Astrocyte of the spinal cord (primary cell): ENCODE data around the gene MRPS10.

Source experiments
- DNase-seq: peaks from one replicate; pipeline ENCODE4 v3.0.0; 2011; ENCODE audit warnings: low read depth, low spot score
- H3K4me3 ChIP-seq: 2 replicates; pipeline ENCODE4 v1.5.1; 2011; ENCODE audit warnings: low read depth, mild to moderate bottlenecking, low read length, moderate library complexity
- in situ Hi-C: cut with HindIII; loops from 2 replicates; pipeline ENCODE4 v1.10.0; 2017; ENCODE audit warnings: low sequenced_read_pairs
- TF ChIP-seq, protein P1 (sequence below): IDR thresholded peaks from 2 replicates; pipeline ENCODE4 v1.5.1; 2012; ENCODE audit warnings: low read depth, mild to moderate bottlenecking, low read length, inconsistent platforms

MRPS10 gene

DNA sequence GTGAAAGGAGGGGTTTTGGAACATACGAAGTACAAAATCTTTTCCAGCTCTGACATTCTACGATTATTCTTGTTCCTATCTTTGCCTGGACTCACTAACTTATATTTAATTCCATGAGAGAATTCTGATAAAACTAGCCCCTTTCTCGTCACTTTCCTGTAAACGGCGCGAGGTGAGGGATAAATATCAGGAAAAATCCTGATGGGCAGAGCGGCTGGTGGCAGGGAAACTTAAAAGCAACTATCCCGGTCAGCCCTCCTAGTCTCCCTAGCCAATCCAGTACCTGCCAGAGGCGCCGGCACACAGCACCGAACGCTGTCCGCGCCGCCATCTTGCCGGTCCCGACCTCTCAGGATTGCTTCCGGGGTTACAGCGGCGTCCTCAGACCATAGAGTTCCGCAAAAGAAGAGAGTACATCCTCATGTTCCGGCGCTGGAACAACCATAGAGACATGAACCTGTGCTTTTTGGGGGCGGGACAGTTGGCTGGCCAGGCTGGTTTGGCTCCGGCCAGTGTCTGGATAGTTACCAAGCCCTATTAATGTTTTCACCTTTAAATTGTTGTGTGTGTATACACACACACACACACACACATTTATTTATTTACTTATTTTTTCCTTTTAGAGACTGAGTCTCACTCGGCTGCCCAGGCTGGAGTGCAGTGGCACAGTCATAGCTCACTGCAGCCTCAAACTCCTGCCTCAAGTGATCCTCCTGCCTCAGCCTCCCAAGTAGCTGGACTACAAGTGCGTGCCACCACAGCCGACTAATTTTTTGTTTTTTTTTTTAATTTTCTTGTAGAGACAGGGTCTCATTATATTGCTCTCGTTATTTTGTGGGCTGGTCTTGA lies at the start of gene MRPS10:
MRPS10 (minus strand) TSS at position 343 of the 849 bp plus-strand sequence; CDS start at position 331, 12 bp downstream.
- in situ Hi-C loops, result no loop called here
- TF ChIP-seq, protein P1, sequence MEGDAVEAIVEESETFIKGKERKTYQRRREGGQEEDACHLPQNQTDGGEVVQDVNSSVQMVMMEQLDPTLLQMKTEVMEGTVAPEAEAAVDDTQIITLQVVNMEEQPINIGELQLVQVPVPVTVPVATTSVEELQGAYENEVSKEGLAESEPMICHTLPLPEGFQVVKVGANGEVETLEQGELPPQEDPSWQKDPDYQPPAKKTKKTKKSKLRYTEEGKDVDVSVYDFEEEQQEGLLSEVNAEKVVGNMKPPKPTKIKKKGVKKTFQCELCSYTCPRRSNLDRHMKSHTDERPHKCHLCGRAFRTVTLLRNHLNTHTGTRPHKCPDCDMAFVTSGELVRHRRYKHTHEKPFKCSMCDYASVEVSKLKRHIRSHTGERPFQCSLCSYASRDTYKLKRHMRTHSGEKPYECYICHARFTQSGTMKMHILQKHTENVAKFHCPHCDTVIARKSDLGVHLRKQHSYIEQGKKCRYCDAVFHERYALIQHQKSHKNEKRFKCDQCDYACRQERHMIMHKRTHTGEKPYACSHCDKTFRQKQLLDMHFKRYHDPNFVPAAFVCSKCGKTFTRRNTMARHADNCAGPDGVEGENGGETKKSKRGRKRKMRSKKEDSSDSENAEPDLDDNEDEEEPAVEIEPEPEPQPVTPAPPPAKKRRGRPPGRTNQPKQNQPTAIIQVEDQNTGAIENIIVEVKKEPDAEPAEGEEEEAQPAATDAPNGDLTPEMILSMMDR, result no peak
- peak within 1 kb of the TSS; percentile 93 for H3K4me3 ChIP-seq
- peak; percentile 95 for DNase-seq

DNA sequence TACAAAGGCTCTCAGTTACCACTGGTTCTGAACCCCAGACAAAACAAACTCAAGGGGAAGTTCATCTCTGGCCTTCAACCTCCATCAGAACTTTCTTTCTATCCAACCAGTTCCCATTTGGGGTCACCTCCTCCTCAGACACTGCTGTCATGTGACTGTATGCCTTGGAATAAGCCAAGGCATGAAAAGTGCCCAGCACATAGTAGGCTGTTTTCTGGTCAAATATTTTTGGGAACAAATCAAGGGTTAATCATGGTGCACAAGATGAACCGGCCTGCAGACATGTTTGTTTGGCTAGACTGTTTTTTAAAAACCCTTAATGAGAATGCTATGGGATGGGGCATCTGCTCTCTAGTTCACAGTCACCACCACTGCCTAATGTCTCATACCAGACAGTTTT lies 48.9 kb upstream of the MRPS10 start:
- H3K4me3 ChIP-seq, result no peak overlapping the region
- in situ Hi-C loops, result no loop called here
- DNase-seq, result no peak
- TF ChIP-seq, protein P1, result no peak

DNA sequence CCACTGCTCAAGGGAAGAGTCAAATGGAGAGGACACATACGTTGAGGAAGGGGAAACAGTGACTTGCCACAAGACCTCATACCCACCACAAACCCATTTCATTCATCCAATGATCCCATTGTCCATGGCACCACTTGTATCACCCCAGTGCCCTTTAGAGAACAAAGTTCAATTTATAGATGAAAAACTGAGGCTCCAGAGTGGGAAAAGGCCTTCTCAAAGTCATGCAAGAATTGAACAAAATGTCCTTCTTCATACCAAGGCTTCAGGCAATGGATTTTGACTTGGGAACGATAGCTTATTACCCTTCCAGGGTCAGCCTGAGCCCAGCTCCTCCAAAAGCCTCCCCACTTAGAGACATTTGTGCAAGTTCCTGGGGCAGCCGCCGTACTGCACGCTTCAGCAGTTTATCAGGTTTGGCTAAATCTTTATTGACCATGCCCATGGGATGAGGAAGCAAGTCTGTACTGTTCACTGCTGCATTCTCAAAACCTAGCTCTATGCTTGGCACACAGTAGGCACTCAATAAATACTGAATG lies 47.3 kb upstream of the MRPS10 start:
- DNase-seq, result no peak

GRCh38 chr6:42264162-42264851 lies 46.6 kb upstream of the MRPS10 start:
- TF ChIP-seq, protein P1, result no peak
- no peak overlapping the region for H3K4me3 ChIP-seq
- no peak for DNase-seq
- in situ Hi-C loops, result no loop called here

More for the DNA sequence above, 47.3 kb upstream of the MRPS10 start:
- in situ Hi-C loops, result no loop called here
- no peak overlapping the region for H3K4me3 ChIP-seq
- TF ChIP-seq, protein P1, result no peak

DNA sequence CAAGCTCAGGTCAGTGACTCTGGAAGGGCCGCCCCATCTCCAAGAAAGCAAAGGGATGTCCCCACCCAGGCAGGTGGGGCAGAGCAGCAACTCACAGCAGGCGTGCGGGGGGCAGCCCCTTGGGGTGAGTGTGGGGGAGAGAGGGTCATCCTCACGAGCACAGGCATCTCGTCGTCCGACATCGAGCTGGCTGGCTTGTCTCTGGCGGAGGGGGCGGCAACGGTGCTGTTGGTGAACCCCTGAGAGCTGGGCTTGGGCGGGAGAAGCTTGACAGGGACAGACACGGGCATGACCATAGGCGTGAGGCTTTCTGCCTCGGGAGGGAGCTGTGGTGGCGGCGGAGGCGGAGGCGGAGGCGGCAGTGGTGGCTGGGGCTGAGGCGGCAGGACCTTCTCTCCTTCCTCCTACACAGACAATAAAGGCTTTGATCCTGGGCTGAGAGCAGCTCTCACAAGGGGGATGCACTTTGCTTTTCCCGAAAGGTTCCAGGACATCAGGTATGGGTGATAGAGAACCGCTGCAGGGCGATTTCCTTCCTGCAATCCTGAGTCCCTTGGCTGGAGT lies 45.6 kb upstream of the MRPS10 start:
- H3K4me3 ChIP-seq, result no peak overlapping the region
- TF ChIP-seq, protein P1, result no peak
- no peak for DNase-seq

GRCh38 chr6:42260972-42261371 lies 43.3 kb upstream of the MRPS10 start:
- DNase-seq, result no peak
- TF ChIP-seq, protein P1, result peak; percentile 66
- in situ Hi-C loops, result no loop called here
- no peak overlapping the region for H3K4me3 ChIP-seq

More for the DNA sequence above, 45.6 kb upstream of the MRPS10 start:
- in situ Hi-C loops, result no loop called here
